ENCODE results near the gene SHROOM3. TPM values are rescaled to one million over a fixed set of nuclear protein-coding genes. Genes with fewer than 3 reads are reported as not detected.

Gene SHROOM3
- total RNA-seq, 2 donors from 2014 or later: 30.6 to 30.9 TPM

DNA sequence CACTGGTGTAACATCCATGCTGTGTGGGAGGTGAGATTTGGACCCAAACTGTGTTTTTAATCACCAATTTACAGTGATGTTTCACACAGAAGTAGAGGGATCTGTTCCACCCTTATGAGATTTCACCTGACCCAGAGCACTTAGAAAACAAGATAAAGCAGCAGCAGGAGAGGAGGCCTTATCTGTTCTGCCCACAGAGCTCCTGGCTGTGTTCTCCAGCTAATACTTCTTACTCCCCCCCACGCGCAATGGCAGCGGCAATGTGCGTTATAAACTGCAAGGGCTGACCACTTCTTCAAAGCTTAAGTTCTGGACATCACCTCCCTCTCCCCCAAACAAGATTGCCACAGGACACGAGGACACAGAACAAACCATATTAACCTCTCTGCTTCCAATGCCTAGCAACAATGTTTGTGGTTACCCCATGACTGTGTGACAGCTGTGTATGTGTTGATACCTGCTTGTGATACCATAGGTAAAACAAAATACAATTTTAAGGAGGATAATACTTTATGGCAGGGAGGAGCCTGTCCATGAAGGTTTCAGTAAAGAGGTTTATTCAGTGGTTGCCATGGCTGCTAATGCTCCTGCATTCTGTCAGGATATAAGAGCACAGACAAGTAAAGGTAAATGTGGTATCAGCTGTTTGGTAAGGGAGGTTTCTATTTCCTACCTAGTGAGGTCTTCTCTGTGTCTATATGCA is 252.9 kb downstream of the SHROOM3 start:
- TF ChIP-seq, protein P1, sequence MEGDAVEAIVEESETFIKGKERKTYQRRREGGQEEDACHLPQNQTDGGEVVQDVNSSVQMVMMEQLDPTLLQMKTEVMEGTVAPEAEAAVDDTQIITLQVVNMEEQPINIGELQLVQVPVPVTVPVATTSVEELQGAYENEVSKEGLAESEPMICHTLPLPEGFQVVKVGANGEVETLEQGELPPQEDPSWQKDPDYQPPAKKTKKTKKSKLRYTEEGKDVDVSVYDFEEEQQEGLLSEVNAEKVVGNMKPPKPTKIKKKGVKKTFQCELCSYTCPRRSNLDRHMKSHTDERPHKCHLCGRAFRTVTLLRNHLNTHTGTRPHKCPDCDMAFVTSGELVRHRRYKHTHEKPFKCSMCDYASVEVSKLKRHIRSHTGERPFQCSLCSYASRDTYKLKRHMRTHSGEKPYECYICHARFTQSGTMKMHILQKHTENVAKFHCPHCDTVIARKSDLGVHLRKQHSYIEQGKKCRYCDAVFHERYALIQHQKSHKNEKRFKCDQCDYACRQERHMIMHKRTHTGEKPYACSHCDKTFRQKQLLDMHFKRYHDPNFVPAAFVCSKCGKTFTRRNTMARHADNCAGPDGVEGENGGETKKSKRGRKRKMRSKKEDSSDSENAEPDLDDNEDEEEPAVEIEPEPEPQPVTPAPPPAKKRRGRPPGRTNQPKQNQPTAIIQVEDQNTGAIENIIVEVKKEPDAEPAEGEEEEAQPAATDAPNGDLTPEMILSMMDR (IDR thresholded peaks at IDR 0.05): no peak
- Histone ChIP-seq H3K36me3 (no peaks in the 10 kb centered on the region), H3K4me1 (peaks cover 0 to 29% of the 10 kb centered on the region in 2 donors), H3K27ac (peak overlapping the region in 1 of 2 donors; percentile 31), H3K27me3 (no peaks in the 10 kb centered on the region), H3K4me3 (no peak overlapping the region), H3K9me3 (no peaks in the 10 kb centered on the region)
- DNase-seq (ENCODE audit: low spot score): no peak

DNA sequence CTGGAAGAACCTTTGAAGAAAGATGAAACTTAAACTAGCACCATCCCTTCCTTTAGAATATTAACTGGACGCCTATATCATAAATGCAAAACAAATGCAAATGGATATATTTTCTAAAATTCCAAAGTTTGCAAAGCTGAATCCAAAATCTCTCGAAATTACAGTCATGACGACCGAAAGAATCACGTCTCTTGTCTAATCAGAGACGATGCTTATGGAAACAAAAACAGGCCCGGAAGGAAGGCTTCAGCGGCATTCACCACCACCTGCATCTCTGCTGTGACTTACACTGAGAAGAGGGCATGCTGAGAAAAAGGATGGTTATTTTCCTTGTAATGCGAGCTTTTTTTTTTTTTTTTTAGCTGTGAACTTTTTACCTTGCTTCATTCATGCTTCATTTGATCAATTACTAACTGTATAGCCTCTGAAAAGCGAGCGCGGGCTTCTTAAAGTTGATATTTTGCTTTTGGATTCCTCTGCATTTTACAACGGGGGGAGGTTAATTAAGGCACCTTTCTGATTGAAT is 253.7 kb downstream of the SHROOM3 start:
- H3K27ac ChIP-seq: peak overlapping the region in 1 of 2 donors; percentile 47
- peak overlapping the region; percentile 36 to 58 for H3K4me3 ChIP-seq
- H3K27me3 ChIP-seq: no peaks in the 10 kb centered on the region
- peaks cover 0 to 29% of the 10 kb centered on the region in 2 donors for H3K4me1 ChIP-seq
- H3K9me3 ChIP-seq: no peaks in the 10 kb centered on the region
- no peaks in the 10 kb centered on the region for H3K36me3 ChIP-seq
- TF ChIP-seq, protein P1 (IDR thresholded peaks at IDR 0.05): no peak
- DNase-seq (ENCODE audit: low spot score): no peak

- no peaks in the 10 kb centered on the region for H3K36me3 ChIP-seq
- TF ChIP-seq, protein P1 (IDR thresholded peaks at IDR 0.05): no peak
These were observed 254.3 kb downstream of the SHROOM3 start for GRCh38 chr4:76689145-76689817.

GRCh38 chr4:76690011-76690905 is 255.2 kb downstream of the SHROOM3 start:
- TF ChIP-seq, protein P1 (IDR thresholded peaks at IDR 0.05): no peak
- Histone ChIP-seq H3K9me3 (no peaks in the 10 kb centered on the region), H3K27ac (peak overlapping the region; percentile 12 to 58), H3K4me1 (peaks cover 0 to 29% of the 10 kb centered on the region in 2 donors), H3K36me3 (no peaks in the 10 kb centered on the region), H3K4me3 (peak overlapping the region; percentile 36 to 58), H3K27me3 (no peaks in the 10 kb centered on the region)
- DNase-seq (ENCODE audit: low spot score): no peak

More at GRCh38 chr4:76689145-76689817, 254.3 kb downstream of the SHROOM3 start:
- Histone ChIP-seq H3K4me1 (peaks cover 0 to 29% of the 10 kb centered on the region in 2 donors), H3K27me3 (no peaks in the 10 kb centered on the region), H3K4me3 (peak overlapping the region; percentile 36 to 58), H3K27ac (peak overlapping the region; percentile 12 to 58), H3K9me3 (no peaks in the 10 kb centered on the region)
- no peak for DNase-seq (ENCODE audit: low spot score)

DNA sequence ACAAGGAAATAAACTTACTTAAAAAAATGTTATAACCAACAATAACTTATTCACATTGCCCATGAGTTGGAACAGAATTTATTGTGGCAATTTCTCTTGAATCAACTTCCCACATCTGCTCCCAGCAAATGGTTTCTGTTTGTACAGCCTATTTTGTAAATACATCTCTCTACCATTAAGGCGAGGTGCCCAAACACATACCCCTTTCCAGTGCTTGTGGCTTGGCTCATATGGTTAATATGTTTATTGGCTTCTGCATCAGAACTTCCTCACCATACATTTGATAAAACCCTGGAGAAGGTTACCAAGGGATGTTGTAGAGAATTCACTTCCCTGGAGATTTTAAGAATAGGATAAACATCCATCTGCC is 255.9 kb downstream of the SHROOM3 start:
- TF ChIP-seq, protein P1 (IDR thresholded peaks at IDR 0.05): no peak
- no peaks in the 10 kb centered on the region for H3K36me3 ChIP-seq
- no peak overlapping the region for H3K27ac ChIP-seq
- H3K9me3 ChIP-seq: no peaks in the 10 kb centered on the region
- no peak for DNase-seq (ENCODE audit: low spot score)
- no peaks in the 10 kb centered on the region for H3K27me3 ChIP-seq
- peaks cover 0 to 29% of the 10 kb centered on the region in 2 donors for H3K4me1 ChIP-seq
- no peak overlapping the region for H3K4me3 ChIP-seq
